ENCODE results near the gene CNTNAP2. TPM values are rescaled to one million over a fixed set of nuclear protein-coding genes. Genes with fewer than 3 reads are reported as not detected.

Gene CNTNAP2
- total RNA-seq, 2 experiments from 2014 or later = 0.28 TPM; not detected in 1

DNA sequence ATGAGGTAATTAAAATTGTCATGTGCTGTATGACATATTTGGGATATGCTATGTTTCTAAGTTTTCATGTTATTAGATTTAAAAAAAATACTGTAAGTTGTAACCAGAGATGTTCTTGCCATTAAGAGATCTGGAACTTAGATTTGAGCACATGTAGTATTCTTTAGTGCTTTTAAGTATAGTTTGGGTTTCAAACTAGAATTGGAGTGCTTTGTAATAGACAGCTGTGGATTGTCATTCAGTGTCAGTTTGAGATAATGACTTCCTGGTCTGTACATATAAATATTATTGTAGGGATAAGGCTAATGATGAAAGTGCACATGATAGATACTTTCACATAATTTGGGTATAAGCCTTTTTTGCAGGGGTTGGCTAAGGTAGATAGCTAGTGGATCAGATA is 936.2 kb downstream of the CNTNAP2 start:
- no peak for TF ChIP-seq EZH2phosphoT487 (IDR thresholded peaks at IDR 0.05; ENCODE audit: borderline replicate concordance, low read depth, low read length)
- TF ChIP-seq, protein P1, sequence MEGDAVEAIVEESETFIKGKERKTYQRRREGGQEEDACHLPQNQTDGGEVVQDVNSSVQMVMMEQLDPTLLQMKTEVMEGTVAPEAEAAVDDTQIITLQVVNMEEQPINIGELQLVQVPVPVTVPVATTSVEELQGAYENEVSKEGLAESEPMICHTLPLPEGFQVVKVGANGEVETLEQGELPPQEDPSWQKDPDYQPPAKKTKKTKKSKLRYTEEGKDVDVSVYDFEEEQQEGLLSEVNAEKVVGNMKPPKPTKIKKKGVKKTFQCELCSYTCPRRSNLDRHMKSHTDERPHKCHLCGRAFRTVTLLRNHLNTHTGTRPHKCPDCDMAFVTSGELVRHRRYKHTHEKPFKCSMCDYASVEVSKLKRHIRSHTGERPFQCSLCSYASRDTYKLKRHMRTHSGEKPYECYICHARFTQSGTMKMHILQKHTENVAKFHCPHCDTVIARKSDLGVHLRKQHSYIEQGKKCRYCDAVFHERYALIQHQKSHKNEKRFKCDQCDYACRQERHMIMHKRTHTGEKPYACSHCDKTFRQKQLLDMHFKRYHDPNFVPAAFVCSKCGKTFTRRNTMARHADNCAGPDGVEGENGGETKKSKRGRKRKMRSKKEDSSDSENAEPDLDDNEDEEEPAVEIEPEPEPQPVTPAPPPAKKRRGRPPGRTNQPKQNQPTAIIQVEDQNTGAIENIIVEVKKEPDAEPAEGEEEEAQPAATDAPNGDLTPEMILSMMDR (conservative IDR thresholded peaks at IDR 0.05; ENCODE audit: low read length) = no peak
- intact Hi-C loops (cut with micrococcal nuclease; ENCODE audit: unreplicated experiment) = no loop called here
- no peaks in the 10 kb centered on the region for H4K20me1 ChIP-seq (ENCODE audit: insufficient read depth, low read length)
- no peaks in the 10 kb centered on the region for H3K36me3 ChIP-seq (ENCODE audit: insufficient read depth, low read length)
- H3K27ac ChIP-seq (ENCODE audit: low read depth, low read length, poor library complexity, severe bottlenecking) = no peak overlapping the region
- H3K9me3 ChIP-seq (ENCODE audit: low read length) = no peaks in the 10 kb centered on the region
- no peak overlapping the region for H3K4me3 ChIP-seq (ENCODE audit: low read depth, low read length, poor library complexity, severe bottlenecking)
- H3K4me1 ChIP-seq (ENCODE audit: insufficient read depth, low read length, poor library complexity, severe bottlenecking) = no peaks in the 10 kb centered on the region
- no TSS peak for BruUV-seq (replicated peaks)
- DNase-seq (ENCODE audit: low spot score) = no peak
- no peaks in the 10 kb centered on the region for H3K9me2 ChIP-seq (ENCODE audit: insufficient read depth, low read length)
- H2AFZ ChIP-seq (ENCODE audit: low read length) = no peak overlapping the region
- ChIA-PET POLR2A (no interaction called here), CTCF (ENCODE audit: unreplicated experiment) (no interaction called here)
- no peak overlapping the region for H3K4me2 ChIP-seq (ENCODE audit: low read length)
- no peaks in the 10 kb centered on the region for H3K79me2 ChIP-seq (ENCODE audit: insufficient read depth, low read depth, low read length)

DNA sequence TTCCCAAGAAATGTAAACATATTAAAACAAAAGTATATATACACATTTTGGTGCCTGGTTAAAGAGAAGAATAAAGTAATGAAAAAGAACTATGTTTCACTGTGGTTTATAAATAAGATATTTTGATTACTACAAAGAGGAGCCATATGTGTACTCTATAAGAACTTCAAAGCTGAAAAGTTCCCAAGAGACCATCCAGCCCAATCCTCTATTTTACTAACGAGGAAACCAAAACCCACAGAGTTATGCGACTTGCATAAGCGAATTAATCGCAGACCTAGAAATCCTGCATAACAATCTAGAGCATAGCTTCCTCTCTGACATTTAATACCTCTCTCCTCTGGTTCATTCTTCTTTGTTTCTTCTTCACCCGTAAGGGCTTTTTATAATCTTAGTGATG is 937.1 kb downstream of the CNTNAP2 start:
- ChIA-PET POLR2A (interaction anchor here (0.5 to 1.0 kb wide), 2 partner anchors 27 to 1678 kb away, joined by 3 to 4 read pairs; no protein-coding TSS in a partner anchor), CTCF (ENCODE audit: unreplicated experiment) (no interaction called here)
- Histone ChIP-seq H3K4me2 (ENCODE audit: low read length) (no peak overlapping the region), H3K79me2 (ENCODE audit: insufficient read depth, low read depth, low read length) (no peaks in the 10 kb centered on the region), H3K4me1 (ENCODE audit: insufficient read depth, low read length, poor library complexity, severe bottlenecking) (no peaks in the 10 kb centered on the region), H3K27ac (ENCODE audit: low read depth, low read length, poor library complexity, severe bottlenecking) (no peak overlapping the region), H2AFZ (ENCODE audit: low read length) (no peak overlapping the region), H3K9me2 (ENCODE audit: insufficient read depth, low read length) (no peaks in the 10 kb centered on the region), H3K36me3 (ENCODE audit: insufficient read depth, low read length) (no peaks in the 10 kb centered on the region), H4K20me1 (ENCODE audit: insufficient read depth, low read length) (no peaks in the 10 kb centered on the region), H3K9me3 (ENCODE audit: low read length) (no peaks in the 10 kb centered on the region), H3K4me3 (ENCODE audit: low read depth, low read length, poor library complexity, severe bottlenecking) (no peak overlapping the region)
- no TSS peak for BruUV-seq (replicated peaks)
- no peak for DNase-seq (ENCODE audit: low spot score)
- intact Hi-C loops (cut with micrococcal nuclease; ENCODE audit: unreplicated experiment) = no loop called here
- no peak for TF ChIP-seq EZH2phosphoT487 (IDR thresholded peaks at IDR 0.05; ENCODE audit: borderline replicate concordance, low read depth, low read length)
- TF ChIP-seq, protein P1 (conservative IDR thresholded peaks at IDR 0.05; ENCODE audit: low read length) = no peak

DNA sequence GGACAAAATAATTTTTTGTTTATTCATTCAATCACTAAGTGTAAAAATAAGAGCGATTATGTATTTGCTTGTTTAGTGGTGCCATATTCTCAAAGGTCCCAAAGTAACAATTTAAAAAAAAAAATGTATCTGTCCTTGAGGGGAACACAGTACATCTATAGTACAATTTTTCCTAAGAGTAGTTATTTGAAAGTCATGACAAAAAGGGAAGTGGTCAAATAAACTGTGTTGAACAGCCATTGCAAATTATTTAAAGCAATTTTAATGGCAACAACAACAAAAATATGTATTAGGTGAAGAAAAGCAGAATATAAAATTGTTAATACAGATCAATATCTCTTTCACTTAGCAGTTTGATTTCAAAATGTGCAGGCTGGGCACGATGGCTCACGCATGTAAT is 943.5 kb downstream of the CNTNAP2 start:
- H4K20me1 ChIP-seq (ENCODE audit: insufficient read depth, low read length) = no peaks in the 10 kb centered on the region
- no peak for DNase-seq (ENCODE audit: low spot score)
- no peaks in the 10 kb centered on the region for H3K9me3 ChIP-seq (ENCODE audit: low read length)
- TF ChIP-seq, protein P1 (conservative IDR thresholded peaks at IDR 0.05; ENCODE audit: low read length) = no peak
- TF ChIP-seq EZH2phosphoT487 (IDR thresholded peaks at IDR 0.05; ENCODE audit: borderline replicate concordance, low read depth, low read length) = no peak
- no peak overlapping the region for H2AFZ ChIP-seq (ENCODE audit: low read length)
- no TSS peak for BruUV-seq (replicated peaks)
- no peaks in the 10 kb centered on the region for H3K4me1 ChIP-seq (ENCODE audit: insufficient read depth, low read length, poor library complexity, severe bottlenecking)
- no peak overlapping the region for H3K27ac ChIP-seq (ENCODE audit: low read depth, low read length, poor library complexity, severe bottlenecking)
- H3K9me2 ChIP-seq (ENCODE audit: insufficient read depth, low read length) = no peaks in the 10 kb centered on the region
- no peaks in the 10 kb centered on the region for H3K36me3 ChIP-seq (ENCODE audit: insufficient read depth, low read length)
- no peak overlapping the region for H3K4me2 ChIP-seq (ENCODE audit: low read length)
- POLR2A ChIA-PET = no interaction called here
- no peaks in the 10 kb centered on the region for H3K79me2 ChIP-seq (ENCODE audit: insufficient read depth, low read depth, low read length)
- CTCF ChIA-PET (ENCODE audit: unreplicated experiment) = no interaction called here
- intact Hi-C loops (cut with micrococcal nuclease; ENCODE audit: unreplicated experiment) = no loop called here
- no peak overlapping the region for H3K4me3 ChIP-seq (ENCODE audit: low read depth, low read length, poor library complexity, severe bottlenecking)
